ENCODE measurements around the gene STX18.
A peak's percentile ranks its signal among the peaks of the same experiment; 100 is the strongest.
"Not testable (repeated sequence)": the region's sequence is repeated elsewhere in the genome, so short reads cannot be mapped to it uniquely, and the experiment has no call there.

Gene STX18

DNA sequence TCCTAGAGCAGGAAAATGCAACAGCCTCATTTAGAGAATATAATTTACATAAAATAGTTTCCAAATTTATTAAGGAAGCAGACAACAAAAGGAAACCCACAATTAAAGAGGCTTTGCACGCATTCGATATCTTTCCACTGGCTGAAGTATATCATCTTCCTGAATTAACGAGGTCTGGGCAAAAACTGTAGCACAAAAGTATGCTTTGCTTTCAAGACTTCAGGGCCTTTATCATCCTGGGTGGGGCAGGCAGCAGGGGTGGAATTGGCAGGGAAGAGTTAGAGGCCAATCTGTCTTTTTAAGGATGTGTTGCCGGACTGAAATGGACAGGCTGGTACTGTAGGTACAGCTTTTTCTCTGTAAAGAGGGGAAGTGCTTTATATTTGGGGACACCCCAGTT is 17.0 kb upstream of the STX18 start:
- DNase-seq (ENCODE audit: extremely low read depth, low read depth), result no peak
- no peak overlapping the region for H3K4me3 ChIP-seq (replicated peaks; ENCODE audit: low read depth, low read length)
- TF ChIP-seq, protein P1, sequence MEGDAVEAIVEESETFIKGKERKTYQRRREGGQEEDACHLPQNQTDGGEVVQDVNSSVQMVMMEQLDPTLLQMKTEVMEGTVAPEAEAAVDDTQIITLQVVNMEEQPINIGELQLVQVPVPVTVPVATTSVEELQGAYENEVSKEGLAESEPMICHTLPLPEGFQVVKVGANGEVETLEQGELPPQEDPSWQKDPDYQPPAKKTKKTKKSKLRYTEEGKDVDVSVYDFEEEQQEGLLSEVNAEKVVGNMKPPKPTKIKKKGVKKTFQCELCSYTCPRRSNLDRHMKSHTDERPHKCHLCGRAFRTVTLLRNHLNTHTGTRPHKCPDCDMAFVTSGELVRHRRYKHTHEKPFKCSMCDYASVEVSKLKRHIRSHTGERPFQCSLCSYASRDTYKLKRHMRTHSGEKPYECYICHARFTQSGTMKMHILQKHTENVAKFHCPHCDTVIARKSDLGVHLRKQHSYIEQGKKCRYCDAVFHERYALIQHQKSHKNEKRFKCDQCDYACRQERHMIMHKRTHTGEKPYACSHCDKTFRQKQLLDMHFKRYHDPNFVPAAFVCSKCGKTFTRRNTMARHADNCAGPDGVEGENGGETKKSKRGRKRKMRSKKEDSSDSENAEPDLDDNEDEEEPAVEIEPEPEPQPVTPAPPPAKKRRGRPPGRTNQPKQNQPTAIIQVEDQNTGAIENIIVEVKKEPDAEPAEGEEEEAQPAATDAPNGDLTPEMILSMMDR (IDR thresholded peaks at IDR 0.05; ENCODE audit: low read depth, low read length, missing control alignments), result no peak

DNA sequence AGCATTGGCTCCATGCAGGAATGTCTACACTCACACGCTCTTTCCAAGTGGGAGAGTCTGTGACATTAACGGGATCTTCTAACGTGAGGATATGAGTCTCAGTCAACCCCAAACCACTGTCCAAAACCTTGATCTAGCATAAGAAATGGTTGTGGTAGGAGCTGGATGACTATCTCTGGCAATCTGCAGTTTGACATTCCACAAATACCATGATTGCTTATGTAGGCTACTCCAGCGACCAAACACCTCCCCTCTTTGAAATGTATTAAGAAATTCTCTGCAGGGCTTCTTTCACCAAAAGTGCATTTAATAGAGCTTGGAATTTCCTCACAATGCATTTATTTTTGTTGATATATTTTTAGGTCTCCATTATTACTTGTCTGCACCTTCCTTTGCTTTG is 14.1 kb upstream of the STX18 start:
- H3K4me3 ChIP-seq (replicated peaks; ENCODE audit: low read depth, low read length), result no peak overlapping the region
- peak; percentile 42 for DNase-seq (ENCODE audit: extremely low read depth, low read depth)
- TF ChIP-seq, protein P1 (IDR thresholded peaks at IDR 0.05; ENCODE audit: low read depth, low read length, missing control alignments), result no peak

DNA sequence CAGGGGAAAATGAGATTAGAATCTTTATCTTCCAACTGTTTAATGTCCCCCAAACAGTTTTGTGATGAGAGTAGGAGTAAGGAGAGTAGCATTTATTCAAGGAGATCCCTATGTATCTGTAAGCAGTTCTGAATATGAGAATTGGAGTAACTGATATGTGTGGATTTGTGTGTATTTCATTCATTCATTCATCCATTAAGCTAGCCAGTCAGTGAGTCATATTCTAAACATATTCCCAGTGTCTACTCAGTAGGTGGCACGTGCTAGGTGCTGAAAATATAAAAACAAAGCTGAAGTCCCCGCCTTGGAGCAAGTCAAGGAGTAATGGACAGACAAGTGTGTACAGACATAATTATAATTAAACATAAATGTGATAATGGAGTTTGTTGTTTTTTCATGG is 12.4 kb upstream of the STX18 start:
- H3K4me3 ChIP-seq (replicated peaks; ENCODE audit: low read depth, low read length), result no peak overlapping the region
- TF ChIP-seq, protein P1 (IDR thresholded peaks at IDR 0.05; ENCODE audit: low read depth, low read length, missing control alignments), result no peak
- no peak for DNase-seq (ENCODE audit: extremely low read depth, low read depth)

DNA sequence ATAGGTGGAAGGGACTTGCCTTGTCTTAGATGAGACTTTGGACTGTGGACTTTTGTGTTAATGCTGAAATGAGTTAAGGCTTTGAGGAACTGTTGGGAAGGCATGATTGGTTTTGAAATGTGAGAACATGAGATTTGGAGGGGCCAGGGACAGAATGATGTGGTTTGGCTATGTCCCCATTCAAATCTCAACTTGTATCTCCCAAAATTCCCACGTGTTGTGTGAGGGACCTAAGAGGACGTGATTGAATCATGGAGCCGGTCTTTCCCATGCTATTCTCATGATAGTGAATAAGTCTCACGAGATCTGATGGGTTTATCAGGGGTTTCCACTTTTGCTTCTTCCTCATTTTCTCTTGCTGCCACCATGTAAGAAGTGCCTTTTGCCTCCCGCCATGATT is 10.2 kb upstream of the STX18 start:
- DNase-seq (ENCODE audit: extremely low read depth, low read depth); H3K4me3 ChIP-seq (replicated peaks; ENCODE audit: low read depth, low read length): not testable (repeated sequence)

DNA sequence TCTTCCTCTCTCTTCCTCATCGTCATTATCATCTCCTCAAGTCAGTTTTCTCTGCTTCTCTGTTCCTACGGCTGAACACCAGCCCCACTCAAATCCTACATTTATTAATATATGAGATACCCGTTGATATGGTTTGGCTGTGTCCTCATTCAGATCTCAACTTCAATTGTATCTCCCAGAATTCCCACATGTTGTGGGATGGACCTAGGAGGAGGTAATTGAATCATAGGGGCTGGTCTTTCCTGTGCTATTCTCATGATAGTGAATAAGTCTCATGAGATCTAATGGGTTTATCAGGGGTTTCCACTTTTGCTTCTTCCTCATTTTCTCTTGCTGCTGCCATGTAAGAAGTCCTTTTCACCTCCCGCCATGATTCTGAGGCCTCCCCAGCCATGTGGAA is 8.3 kb upstream of the STX18 start:
- H3K4me3 ChIP-seq (replicated peaks; ENCODE audit: low read depth, low read length); DNase-seq (ENCODE audit: extremely low read depth, low read depth): not testable (repeated sequence)

DNA sequence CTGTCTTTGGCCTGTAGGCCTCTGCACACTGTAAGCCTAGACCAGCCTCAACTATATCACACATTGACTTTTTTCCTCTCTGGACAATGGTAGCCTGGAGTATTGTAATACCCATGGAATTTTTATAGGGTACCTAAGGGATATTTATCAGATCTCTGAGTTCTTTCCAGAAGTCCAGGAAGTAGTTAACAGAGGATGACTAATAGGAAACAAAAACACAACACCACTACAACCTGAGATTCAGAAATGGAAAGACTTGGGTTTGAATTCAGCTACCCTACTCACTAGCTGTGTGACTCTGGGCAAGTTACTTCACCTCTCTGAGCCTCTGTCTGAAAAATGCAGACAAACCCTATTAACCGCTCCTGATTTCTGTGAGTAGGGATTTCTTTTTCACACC is 7.7 kb upstream of the STX18 start:
- TF ChIP-seq, protein P1 (IDR thresholded peaks at IDR 0.05; ENCODE audit: low read depth, low read length, missing control alignments), result no peak
- H3K4me3 ChIP-seq (replicated peaks; ENCODE audit: low read depth, low read length), result no peak overlapping the region
- no peak for DNase-seq (ENCODE audit: extremely low read depth, low read depth)

DNA sequence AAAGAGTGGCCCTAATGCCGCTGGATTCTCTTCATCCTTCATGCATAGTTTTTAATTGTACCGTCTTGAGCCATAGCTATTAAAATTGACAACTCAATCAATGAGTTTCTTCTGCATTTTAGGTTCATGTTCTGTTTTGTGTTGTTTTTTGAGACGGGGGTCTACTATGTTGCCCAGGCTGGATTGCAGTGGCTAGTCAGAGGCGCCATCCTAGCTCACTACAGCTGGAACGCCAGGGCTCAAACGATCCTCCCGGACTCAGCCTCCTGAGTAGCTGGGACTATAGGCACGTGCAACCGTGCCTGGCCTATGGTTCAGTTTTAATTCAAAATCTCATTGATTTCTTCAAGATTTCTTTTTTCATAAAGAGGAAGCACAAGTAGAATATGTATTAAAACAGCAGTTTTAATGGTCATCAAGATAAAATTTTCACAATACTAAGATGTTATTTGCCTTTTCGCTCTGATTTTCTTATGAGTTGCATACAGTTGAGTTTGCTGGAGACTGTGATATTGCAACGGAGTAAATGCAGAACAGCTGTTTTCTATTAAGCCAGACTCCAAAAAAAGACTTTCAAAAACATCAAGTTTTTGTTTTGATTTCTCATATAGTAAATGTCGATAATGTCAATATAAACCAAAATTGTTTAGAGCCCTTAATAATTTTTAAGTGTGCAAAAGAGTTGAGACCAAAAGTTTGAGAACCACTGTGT is 1.1 kb upstream of the STX18 start:
- TF ChIP-seq, protein P1 (IDR thresholded peaks at IDR 0.05; ENCODE audit: low read depth, low read length, missing control alignments), result no peak
- H3K4me3 ChIP-seq (replicated peaks; ENCODE audit: low read depth, low read length), result peak overlapping the region; percentile 88
- no peak for DNase-seq (ENCODE audit: extremely low read depth, low read depth)

DNA sequence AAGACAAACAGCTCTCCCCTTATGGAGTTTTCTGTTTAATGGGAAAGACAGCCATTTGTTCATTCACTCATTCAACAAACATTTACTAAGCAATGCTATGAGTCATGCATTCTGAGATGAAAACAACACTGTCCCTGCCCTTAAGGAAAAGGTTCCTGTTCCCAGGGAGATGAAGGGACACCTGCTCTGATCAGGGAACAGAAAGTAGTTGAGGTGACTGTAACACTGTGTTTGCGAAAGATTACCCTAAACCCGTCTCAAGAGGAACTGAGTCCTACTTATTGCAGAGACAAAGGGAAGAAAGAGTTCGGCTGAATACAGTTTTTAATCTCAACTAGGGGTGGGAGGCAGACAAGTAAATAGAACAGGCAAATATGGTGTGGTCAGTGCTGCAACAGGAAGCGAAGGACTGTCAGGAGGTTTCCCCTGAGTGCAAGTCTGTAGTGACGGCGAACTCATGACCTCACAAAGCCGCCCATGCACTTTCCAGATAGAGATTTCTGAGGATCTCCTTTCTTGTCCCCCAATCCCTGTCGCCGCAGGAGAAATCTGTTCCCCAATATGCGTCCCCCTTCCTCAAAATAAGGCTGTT is 712 bp downstream of the STX18 start:
- H3K4me3 ChIP-seq (replicated peaks; ENCODE audit: low read depth, low read length), result peak overlapping the region; percentile 88
- TF ChIP-seq, protein P1 (IDR thresholded peaks at IDR 0.05; ENCODE audit: low read depth, low read length, missing control alignments), result no peak
- no peak for DNase-seq (ENCODE audit: extremely low read depth, low read depth)

Measured in HFF-Myc (cell line).